PFSK-1 (cell line): ENCODE results near the gene KMT2E.

Experiments used
- POLR2AphosphoS5 ChIP-seq: IDR thresholded peaks from 2 replicates; pipeline ENCODE4 v1.6.1; 2012; ENCODE audit warnings: low read depth, mild to moderate bottlenecking, control low read depth, low read length, moderate library complexity
- REST ChIP-seq, 2 experiments: IDR thresholded peaks; 2 replicates each; pipeline versions ENCODE4 v1.6.1 to v1.8.0; 2011 to 2012; ENCODE audit warnings: low read depth in 2 of 2, low read length in 2 of 2, control low read depth in 1 of 2, inconsistent platforms in 1 of 2, mild to moderate bottlenecking in 1 of 2, moderate library complexity in 1 of 2; ENCODE audit not compliant: insufficient read depth in 1 of 2
- TAF1 ChIP-seq: IDR thresholded peaks from 2 replicates; pipeline ENCODE4 v1.6.1; 2012; ENCODE audit warnings: low read length, control low read depth, borderline replicate concordance; ENCODE audit not compliant: insufficient read depth

GRCh38 chr7:104980440-104980839 lies 33.6 kb upstream of the KMT2E start:
- TF ChIP-seq POLR2AphosphoS5 (no peak), REST (IDR thresholded peaks at IDR 0.05; ENCODE audit: insufficient read depth in 1 of 2, low read depth in 2 of 2, low read length in 2 of 2) (no peak), TAF1 (no peak)
